Keratinocyte (primary cell): ENCODE data around the gene OS9.

Experiments used
- CTCF ChIP-seq, 3 experiments: IDR thresholded peaks in 1 of 3; conservative IDR thresholded peaks in 1 of 3; optimal IDR thresholded peaks in 1 of 3; 2 replicates in 2 of 3; 3 replicates in 1 of 3; pipeline versions ENCODE3 to v1.5.1; 2011; ENCODE audit warnings: low read length in 3 of 3, mild to moderate bottlenecking in 3 of 3, moderate library complexity in 2 of 3, control low read depth in 1 of 3, inconsistent platforms in 1 of 3; ENCODE audit not compliant: insufficient read depth in 2 of 3; ENCODE audit errors: extremely low read depth in 1 of 3
- EZH2 ChIP-seq: IDR thresholded peaks from one replicate; pipeline ENCODE4 v1.6.1; 2012; ENCODE audit warnings: inconsistent platforms, mild to moderate bottlenecking, low read length, moderate library complexity

GRCh38 chr12:57708296-57708695, 14.4 kb downstream of the OS9 start:
- TF ChIP-seq EZH2 (no peak), CTCF (optimal IDR thresholded peaks at IDR 0.05 in 1 of 3, IDR thresholded peaks at IDR 0.05 in 1 of 3, conservative IDR thresholded peaks at IDR 0.05 in 1 of 3; ENCODE audit: extremely low read depth in 1 of 3, insufficient read depth in 2 of 3, low read length in 3 of 3) (no peak)
